HG02938 (cell line): Measurements from ENCODE around the gene WNT3A.

Experiments used
- ATAC-seq: cut with Tn5 transposase; IDR thresholded peaks from one replicate; pipeline ENCODE4 v1.9.1; 2021; ENCODE audit warnings: mild to moderate bottlenecking, moderate library complexity; ENCODE audit not compliant: unreplicated experiment

The WNT3A gene

GRCh38 chr1:228066416-228066815 is 59.6 kb downstream of the WNT3A start:
- no peak for ATAC-seq

DNA sequence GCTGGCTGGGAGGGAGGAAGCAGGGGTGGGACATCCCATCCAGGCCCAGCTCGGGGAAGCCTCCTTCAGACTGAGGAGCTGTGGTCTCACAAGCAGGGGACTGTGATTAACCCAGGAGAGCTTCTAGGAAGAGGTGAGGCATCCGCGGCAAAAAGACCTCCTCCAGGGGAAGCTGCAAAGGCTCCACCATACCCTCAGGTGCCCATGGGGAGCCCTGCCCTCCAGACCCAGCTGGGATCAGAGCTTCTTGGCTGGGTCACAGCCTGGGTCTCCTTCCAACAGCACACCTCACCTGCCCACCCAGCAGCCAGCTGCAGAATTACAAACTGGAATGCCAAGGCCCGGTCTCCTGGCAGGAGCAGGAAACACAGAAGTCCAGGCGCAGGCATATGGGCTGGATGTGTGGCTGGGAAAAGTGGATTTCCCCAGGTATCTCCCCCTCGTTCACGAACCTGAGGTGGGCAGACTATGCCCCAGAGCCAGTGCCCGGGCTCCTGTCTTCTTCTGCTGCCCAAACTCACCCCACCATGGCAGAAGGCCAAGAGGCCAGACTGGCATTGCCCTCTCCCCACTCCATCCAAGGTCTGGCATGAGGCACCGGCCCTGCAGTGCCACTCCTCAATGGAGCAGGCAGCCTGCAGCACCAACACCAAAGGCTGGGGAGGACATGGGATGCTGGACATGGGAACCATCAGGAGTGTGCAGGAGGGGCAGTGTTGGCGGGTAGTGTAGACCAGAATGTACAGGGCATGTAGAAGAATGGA is 60.3 kb downstream of the WNT3A start:
- ATAC-seq, result no peak

DNA sequence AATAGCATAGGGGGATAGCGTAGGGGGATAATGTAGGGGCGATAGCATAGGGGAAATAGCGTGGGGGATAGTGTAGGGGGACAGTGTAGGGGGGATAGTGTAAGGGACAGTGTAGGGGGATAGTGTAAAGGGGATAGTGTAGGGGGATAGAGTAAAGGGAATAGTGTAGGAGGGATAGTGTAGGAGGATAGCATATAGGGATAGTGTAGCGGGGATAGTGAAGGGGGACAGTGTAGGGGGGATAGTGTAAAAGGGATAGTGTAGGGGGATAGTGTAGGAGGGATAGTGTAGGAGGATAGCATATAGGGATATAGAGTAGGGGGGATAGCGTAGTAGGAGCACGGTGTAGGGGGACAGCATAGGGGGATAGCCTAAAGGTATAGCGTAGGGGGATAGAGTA is 61.6 kb downstream of the WNT3A start:
- ATAC-seq, result no peak

DNA sequence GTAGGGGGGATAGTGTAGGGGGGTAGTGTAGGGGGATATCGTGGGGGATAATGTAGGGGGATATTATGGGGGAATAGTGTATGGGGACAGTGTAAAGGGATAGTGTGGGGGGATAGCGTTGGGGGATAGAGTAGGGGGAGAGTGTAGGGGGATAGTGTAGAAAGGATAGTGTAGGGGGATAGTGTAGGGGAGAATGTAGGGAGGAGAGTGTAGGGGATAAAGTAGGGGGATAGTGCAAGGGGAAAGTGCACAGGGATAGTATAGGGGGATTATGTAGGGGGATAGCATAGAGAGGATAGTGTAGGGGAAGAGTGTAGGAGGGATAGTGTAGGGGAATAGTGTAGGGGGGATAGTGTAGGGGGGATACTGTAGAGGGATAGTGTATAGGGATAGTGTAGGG is 63.4 kb downstream of the WNT3A start:
- no peak for ATAC-seq

GRCh38 chr1:228070851-228071250 is 64.1 kb downstream of the WNT3A start:
- no peak for ATAC-seq

DNA sequence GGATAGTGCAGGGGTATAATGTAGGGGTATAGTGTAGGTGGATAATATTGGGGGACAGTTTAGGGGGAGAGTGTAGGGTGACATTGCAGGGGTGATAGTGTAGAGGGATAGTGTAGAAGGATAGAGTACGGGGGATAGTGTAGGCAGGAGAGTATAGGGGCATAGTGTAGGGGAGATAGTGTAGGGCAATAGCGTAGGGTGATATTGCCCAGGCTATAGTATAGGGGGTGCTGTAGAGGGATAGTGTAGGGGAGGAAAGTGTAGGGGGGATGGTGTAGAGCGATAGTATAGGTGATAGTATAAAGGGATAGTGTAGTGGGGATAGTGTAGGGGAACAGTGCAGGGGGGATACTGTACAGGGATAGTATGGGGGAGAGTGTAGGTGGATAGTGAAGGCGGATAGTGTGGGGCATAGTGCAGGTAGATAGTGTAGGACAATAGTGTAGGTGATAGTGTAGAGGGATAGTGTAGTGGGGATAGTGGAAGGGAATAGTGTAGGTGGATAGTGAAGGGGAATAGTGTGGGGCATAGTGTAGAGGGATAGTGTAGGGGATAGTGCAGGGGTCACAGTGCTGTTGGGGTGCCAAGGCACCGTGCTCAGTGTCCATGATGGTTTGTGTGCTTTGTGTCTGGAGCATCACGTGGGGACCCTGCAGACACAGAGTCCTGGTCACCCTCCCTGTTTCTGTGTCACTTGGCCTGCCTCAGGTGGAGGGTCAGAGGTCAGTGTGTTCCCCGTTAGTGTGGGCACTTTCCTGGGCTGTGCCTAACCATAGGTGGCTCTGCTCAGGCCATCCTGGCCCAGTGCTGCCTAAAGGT is 65.2 kb downstream of the WNT3A start:
- no peak for ATAC-seq

DNA sequence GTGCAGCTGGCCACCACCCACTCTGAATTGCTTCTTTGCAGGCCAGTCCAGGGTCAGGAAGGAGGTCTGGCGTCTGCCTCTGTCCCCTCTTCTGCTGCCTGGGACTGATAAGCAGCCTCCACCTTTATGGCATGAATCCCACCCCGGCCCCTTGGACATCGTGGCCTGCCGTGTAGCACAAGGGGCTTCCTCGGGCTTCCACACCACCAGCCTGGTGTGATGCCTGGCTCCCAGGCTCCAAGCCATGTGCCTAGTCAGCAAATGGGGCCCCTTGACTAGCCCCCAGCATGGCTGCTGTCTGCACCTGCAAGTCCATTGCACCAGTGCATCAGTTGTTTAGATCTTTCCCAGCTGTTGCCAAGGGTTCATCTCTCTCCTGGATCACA is 65.9 kb downstream of the WNT3A start:
- ATAC-seq, result no peak

GRCh38 chr1:228073061-228073856 is 66.5 kb downstream of the WNT3A start:
- ATAC-seq, result no peak

DNA sequence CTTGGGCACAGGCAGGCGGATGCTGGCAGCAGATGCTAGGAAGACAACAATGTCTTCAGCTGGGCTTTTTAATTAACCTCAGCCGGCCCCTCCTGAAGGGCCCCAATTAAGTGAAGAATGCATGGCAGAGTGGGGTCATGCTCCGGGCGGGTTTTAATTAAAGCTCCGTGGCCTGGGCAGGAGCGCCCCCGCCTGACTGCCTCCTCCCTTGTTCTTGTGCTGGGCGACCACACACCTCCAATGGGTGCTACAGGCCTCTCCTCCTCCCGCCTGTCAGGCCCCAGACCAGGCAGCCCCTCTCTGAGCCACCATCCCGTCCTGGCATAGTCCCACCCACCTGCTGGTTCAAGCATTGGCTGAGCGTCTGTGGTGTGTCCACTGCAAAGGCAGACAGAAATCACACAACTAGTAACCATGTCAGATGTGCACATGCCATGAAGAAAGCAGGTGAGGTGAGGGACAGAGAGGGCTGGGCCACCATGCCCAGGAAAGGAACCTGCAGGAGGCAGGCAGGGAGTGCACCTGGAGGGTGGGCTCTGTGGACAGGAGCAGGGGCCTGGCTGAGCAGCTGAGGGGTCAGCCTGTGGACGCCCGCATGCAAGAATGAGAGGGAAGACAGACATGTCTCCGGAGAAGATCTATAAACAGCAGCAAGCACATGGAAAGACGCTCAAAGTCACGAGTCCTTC is 67.2 kb downstream of the WNT3A start:
- ATAC-seq, result no peak

- no peak for ATAC-seq
These were observed 68.3 kb downstream of the WNT3A start for GRCh38 chr1:228074954-228075730.

DNA sequence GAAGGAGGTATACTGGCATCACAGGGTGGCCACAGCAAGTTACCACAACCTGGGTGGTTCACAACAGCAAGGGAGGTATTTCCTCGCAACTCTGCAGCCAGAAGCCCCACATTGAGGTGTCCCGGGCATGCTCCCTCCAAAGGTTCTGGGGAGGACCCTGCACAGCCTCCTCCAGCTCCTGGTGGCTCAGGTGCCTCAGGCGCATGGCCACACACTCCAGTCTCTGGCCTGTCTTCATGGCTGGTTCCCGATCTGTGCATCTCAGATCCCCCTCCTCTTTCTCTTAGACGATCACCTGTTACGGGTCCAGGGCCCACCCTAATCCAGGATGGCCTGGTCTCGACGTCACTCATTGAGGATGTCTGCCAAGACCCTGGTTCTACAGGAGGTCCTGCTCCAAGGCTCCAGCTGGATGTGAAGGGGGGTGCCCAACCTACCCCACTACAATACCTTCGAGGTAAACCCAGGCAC is 69.0 kb downstream of the WNT3A start:
- no peak for ATAC-seq

GRCh38 chr1:228076796-228077430 is 70.1 kb downstream of the WNT3A start:
- no peak for ATAC-seq

DNA sequence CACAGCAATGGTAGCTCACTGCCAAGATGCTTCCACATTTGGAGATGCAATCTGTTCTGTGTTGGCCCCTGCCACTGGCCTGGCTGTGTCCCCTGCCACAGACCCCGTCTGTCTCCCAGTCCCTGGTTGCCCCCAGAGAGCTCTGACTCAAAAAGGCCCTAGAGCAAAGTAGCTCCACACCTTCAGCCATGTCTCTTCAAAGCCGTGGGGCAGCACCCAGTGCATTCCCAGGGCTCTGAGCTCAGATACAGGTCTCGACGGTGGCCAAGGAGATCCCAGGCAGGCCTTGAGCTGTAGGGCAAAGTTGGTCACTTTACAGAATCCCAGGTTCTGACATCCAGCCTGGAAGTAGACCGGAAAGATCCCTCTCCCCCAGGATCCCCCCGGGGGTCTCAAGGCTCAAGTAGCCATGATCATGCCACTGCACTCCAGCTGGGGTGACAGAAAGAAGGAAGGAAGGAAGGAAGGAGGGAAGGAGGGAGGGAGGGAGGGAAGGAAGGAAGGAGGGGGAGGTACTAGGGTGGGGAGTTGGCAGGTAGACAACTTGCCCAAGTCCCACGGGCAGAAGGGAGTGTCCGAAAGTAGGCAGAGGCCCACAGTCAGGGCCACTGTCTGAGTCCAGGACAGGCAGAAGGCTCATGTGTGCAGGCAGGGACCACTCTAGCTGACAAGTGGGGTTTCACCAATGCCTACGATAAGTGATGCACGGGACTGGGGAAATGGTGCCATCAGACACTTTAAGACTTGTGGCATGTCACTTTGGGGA is 71.0 kb downstream of the WNT3A start:
- no peak for ATAC-seq

DNA sequence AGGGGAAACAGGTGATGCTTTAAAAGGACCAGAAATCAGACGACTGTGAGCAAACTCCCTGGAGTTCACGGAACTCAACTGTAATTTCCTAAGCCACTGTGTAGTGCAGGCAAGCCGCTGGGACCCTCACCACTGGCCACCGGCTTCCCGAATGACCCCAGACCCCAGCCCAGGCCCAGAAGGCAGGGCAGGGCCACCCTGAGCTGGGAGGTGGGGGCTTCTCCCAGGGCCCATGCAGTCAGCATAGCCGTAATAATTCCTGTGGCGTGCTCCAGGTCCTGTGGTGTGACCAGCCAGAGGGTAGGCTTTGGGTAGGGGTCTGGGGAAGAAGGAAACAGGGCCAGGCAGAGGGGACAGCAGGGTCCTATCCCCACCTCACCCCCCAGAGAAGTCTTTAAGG is 72.2 kb downstream of the WNT3A start:
- ATAC-seq, result no peak

DNA sequence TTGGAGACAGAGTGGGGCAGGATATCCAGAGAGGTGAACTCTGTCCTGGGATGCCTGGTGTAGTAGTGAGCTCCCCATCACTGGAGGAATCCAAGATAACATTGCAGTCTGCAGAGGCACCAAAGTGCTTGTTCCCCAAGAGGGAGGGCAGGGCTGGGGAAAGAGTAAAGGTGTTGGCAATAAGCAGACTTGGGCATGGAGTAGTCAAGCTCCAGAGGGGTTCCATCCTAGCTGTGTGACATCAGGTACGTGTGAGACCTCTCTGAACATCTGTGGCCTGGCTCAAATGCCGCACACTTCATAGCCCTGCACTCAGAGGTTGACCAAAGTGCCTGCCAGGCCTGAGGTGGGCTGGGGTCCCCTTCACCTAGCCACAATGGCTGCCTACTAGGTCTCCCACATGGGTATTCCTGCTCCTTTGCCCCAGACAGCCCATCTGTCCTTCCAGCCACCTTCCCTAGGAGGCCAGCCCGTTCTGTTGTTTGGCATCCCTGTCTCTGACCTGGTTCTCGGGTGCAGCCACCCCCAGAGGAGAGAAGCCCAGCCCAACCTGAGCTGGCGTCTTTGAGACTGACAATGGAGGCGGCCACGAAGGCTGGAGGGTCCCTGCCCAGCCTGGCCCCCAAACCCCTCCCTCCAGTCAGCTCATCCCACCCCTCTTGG is 72.9 kb downstream of the WNT3A start:
- ATAC-seq, result no peak

- no peak for ATAC-seq
These were observed 74.3 kb downstream of the WNT3A start for GRCh38 chr1:228081144-228081543.

GRCh38 chr1:228081578-228082213 is 74.9 kb downstream of the WNT3A start:
- peak; percentile 25 for ATAC-seq
